ENCODE data around the gene KCNJ14. TPM values are rescaled to one million over a fixed set of nuclear protein-coding genes. Genes with fewer than 3 reads are reported as not detected.
"Not testable (repeated sequence)": the region's sequence is repeated elsewhere in the genome, so short reads cannot be mapped to it uniquely, and the experiment has no call there.

The KCNJ14 gene
- total RNA-seq, 4 donors from 2014 or later, result 0.57 to 1.3 (median 0.92) TPM

- Histone ChIP-seq H3K4me1 (peaks cover 21 to 54% (median 38%) of the 10 kb centered on the region in 3 donors), H3K27me3 (no peaks in the 10 kb centered on the region), H3K36me3 (peaks cover 5 to 15% (median 6%) of the 10 kb centered on the region in 3 donors), H3K4me3 (no peak overlapping the region), H3K27ac (no peak overlapping the region), H3K9me3 (no peaks in the 10 kb centered on the region)
- no peak for DNase-seq
- intact Hi-C loops (cut with DNase I), result no loop called here
- no peak for TF ChIP-seq POLR2A (IDR thresholded peaks at IDR 0.05)
- TF ChIP-seq CTCF (IDR thresholded peaks at IDR 0.05), result no peak
- WGBS, 2 donors, result 100% methylated on average over 1 of the region's 3 CpGs; no CpG with 5 or more reads in 1 of the 2 donors
Measured at GRCh38 chr19:48483301-48483700, 27.9 kb downstream of the KCNJ14 start.

DNA sequence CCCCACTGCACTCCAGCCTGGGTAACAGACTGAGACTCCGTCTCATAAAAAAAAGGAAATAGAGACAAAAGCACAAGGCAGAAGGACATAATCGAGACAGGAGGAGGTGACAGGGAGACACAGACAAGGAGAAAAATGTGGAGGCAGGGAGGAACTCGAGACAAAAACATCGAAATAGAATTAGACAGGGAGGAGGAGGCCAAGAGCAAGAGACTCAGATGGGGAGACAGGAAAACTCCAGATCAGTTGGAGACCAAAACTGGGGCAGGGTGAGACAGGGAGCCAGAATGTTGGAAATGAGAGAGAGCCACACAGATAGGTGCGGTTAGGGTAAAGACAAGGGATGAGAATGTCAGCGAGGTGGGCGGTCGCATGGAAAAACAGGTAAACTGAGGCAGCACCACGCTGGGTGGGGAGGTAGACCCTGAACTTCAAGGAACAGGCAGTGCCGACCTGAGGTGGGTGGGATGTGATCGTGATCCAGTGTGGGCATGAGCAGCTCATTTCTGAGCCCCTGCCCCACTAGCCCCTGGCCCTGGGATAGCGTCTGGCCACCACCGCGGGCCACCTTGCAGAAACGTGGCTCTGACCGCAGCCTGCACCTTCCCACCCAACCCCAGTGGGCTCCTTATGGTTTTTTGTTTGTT lies 29.0 kb downstream of the KCNJ14 start:
- intact Hi-C loops (cut with DNase I), result no loop called here
- Histone ChIP-seq H3K9me3 (no peaks in the 10 kb centered on the region), H3K27ac (no peak overlapping the region), H3K27me3 (no peaks in the 10 kb centered on the region), H3K4me3 (no peak overlapping the region), H3K4me1 (peaks cover 22 to 65% (median 43%) of the 10 kb centered on the region in 3 donors), H3K36me3 (peaks cover 0 to 4% (median under 1%) of the 10 kb centered on the region in 3 donors)
- no peak for DNase-seq
- WGBS, 2 donors, result 78 to 79% methylated on average over 16 of the region's 16 CpGs
- TF ChIP-seq POLR2A (IDR thresholded peaks at IDR 0.05) (no peak), CTCF (IDR thresholded peaks at IDR 0.05) (no peak)

DNA sequence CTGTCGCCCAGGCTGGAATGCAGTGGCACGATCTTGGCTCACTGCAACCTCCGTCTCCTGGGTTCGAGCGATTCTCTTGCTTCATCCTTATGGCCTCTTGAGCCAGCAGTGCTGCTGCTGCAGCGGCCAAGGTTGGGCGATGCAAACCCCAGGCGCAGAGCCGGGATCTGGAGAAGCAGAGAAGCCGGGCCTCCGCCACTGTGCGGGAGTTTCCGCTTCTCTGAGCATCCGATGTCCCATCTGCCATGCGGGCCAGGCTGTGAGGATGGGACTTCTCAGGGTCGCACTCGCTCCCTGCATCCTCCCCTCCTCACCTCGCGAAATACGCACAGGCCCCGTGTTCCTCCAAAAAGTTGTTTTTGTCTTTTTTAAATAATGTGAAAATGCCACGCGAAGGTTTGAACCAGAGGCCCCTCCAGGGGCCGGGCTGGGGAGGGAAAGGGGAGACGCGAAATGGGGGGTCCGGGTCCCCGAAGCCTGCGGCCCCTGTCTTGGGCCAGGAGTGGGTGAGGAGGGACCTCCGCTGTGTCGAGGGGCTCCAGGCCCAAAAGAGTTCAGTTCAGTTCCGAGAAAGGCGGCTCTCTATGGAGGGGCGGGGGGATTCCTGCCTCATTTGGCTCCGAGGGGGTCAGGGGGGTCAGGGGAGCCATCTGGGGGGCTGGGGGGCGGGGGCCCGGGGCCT lies 29.7 kb downstream of the KCNJ14 start:
- Histone ChIP-seq H3K9me3 (no peaks in the 10 kb centered on the region), H3K4me1 (peaks cover 19 to 66% (median 43%) of the 10 kb centered on the region in 3 donors), H3K27ac (no peak overlapping the region), H3K27me3 (no peaks in the 10 kb centered on the region), H3K36me3 (peaks cover 0 to 4% (median 0%) of the 10 kb centered on the region in 3 donors), H3K4me3 (no peak overlapping the region)
- 82 to 90% methylated on average over 2 to 19 of the region's 37 CpGs for WGBS, 2 donors
- DNase-seq, result no peak
- intact Hi-C loops (cut with DNase I), result no loop called here
- no peak for TF ChIP-seq POLR2A (IDR thresholded peaks at IDR 0.05)
- no peak for TF ChIP-seq CTCF (IDR thresholded peaks at IDR 0.05)

- H3K4me1 ChIP-seq, result peaks cover 7 to 66% (median 34%) of the 10 kb centered on the region in 3 donors
- DNase-seq; intact Hi-C loops (cut with DNase I); H3K36me3 ChIP-seq; H3K9me3 ChIP-seq; H3K4me3 ChIP-seq; H3K27me3 ChIP-seq: not testable (repeated sequence)
- WGBS, 2 donors, result 43 to 44% methylated on average over 10 of the region's 10 CpGs
- peak overlapping the region; percentile 28 to 89 (median 82) for H3K27ac ChIP-seq
Measured at GRCh38 chr19:48486706-48487105, 31.3 kb downstream of the KCNJ14 start.

DNA sequence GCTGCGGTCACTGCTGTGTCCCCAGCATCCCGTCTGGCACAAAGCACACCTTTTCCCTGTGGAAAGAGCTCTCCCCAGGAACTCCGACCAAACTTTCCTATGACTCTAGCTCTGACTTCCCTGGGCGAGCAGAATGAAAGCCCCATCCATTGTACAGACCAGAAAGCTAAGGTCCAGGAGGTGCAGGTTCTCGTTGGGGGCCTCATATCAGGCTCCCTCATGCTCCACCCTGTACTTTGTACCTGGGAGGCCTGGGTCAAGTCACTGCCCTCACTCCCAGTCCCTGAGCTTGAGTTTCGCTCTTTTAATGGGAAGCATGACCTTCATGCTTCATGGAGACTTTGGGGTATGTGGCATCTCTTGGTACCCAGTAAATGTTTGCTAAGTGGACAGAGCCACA lies 32.2 kb downstream of the KCNJ14 start:
- intact Hi-C loops (cut with DNase I), result no loop called here
- H3K4me3 ChIP-seq, result no peak overlapping the region
- H3K27me3 ChIP-seq, result no peaks in the 10 kb centered on the region
- WGBS, 2 donors, result 55 to 63% methylated on average over 4 to 6 of the region's 6 CpGs
- peaks cover 7 to 66% (median 32%) of the 10 kb centered on the region in 3 donors for H3K4me1 ChIP-seq
- TF ChIP-seq CTCF (IDR thresholded peaks at IDR 0.05) (no peak), POLR2A (IDR thresholded peaks at IDR 0.05) (no peak)
- DNase-seq, result no peak
- peak overlapping the region; percentile 76 to 89 (median 82) for H3K27ac ChIP-seq
- H3K9me3 ChIP-seq, result no peaks in the 10 kb centered on the region
- peaks cover 0 to 4% (median 0%) of the 10 kb centered on the region in 3 donors for H3K36me3 ChIP-seq

Measured in esophagus squamous epithelium (tissue), 5 donors.